ENCODE results near the gene NT5C.
"Not testable (repeated sequence)": the region's sequence is repeated elsewhere in the genome, so short reads cannot be mapped to it uniquely, and the experiment has no call there.

The NT5C gene

DNA sequence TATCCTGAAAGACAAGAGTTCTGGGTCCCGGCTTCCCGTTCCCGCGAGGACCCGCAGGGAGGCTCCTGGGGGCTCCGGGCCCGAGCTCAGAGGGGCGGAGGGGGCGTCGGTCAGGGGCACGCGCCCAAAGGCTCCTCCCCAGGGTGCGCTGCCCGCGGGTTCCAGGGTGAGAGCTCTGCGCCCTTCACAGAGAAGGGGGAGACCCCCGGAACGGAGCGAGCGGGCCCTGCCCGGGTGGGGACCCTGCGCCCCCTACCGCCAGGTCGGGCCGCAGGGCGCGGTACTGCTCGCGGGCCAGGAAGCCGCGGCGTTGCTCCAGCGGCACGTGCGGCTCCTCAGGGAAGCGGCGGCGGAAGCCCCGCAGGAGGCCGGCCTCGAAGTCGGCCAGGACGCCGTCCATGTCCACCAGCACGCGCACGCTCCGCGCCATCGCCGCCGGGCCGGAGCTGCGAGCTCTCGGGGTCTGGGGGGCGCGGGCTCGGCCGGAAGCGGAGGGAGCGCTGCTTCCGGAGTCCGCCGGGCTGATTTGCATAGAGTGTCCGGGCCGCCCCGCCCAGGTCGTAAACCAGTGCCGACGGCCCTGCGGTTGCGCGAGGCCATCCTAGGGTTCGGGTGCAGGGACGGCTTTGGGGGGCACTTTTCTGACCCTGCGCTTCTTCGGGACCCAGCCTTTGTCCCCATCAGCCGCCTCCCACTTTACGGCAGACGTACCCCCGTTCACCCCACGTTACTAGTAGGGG is at the start of gene NT5C:
NT5C (minus strand) TSS at position 465 of the 740 bp plus-strand sequence; CDS start at position 430, 35 bp downstream.
- peak in 1 of 2 donors; percentile 49 for DNase-seq (ENCODE audit: low read depth in 2 of 2)

- no peak for DNase-seq (ENCODE audit: low read depth in 2 of 2)
Observed at GRCh38 chr17:75181110-75181509, 49.6 kb upstream of the NT5C start.

GRCh38 chr17:75178453-75178852 is 46.9 kb upstream of the NT5C start:
- DNase-seq (ENCODE audit: low read depth in 2 of 2), result no peak

DNA sequence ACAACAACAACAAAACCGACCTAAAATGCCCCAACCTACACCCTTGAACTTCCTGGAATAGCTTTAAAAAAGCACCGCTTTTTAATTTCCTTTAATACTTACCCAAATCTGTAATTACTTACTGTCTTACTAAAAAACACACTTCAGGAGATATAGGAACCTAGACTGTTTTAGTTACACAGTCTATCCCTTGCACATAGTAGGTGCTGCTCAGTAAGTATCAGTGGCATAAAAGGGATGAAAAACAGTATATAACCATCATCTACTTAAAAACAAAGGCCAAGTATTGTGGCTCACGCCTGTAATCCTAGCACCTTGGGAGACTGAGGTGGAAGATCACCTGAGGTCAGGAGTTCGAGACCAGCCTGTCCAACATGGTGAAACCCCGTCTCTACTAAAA is 45.1 kb upstream of the NT5C start:
- DNase-seq (ENCODE audit: low read depth in 2 of 2), result no peak

GRCh38 chr17:75174996-75175395 is 43.5 kb upstream of the NT5C start:
- DNase-seq (ENCODE audit: low read depth in 2 of 2), result no peak

DNA sequence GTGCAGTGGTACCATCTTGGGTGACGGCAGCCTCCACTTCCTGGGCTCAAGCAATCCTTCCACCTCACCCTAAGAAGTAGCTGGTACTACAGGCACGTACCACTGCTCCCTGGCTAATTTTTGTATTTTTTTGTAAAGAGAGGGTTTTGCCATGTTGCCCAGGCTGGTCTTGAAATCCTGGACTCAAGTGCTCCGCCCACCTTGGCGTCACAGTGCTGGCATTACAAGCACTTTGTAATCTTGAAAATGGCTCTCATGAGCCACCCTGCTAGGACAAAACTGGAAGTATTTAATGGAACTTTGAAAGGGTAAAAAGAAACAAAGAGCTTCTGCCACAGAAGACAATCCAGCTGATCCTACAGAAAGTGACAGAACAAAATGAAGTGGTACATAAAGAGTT is 42.0 kb upstream of the NT5C start:
- DNase-seq (ENCODE audit: low read depth in 2 of 2), result no peak

- DNase-seq (ENCODE audit: low read depth in 2 of 2), result no peak
Observed at GRCh38 chr17:75168998-75169397, 37.5 kb upstream of the NT5C start.

DNA sequence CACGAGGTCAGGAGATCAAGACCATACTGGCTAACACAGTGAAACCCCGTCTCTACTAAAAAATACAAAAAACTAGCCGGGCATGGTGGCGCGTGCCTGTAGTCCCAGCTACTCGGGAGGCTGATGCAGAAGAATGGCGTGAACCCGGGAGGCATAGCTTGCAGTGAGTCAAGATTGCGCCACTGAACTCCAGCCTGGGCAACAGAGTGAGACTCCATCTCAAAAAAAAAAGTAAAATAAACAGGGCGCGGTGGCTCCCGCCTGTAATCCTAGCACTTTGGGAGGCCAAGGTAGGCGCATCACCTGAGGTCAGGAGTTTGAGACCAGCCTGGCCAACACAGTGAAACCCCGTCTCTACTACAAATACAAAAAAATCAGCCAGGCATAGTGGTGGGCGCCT is 33.1 kb upstream of the NT5C start:
- DNase-seq (ENCODE audit: low read depth in 2 of 2), result not testable (repeated sequence)

DNA sequence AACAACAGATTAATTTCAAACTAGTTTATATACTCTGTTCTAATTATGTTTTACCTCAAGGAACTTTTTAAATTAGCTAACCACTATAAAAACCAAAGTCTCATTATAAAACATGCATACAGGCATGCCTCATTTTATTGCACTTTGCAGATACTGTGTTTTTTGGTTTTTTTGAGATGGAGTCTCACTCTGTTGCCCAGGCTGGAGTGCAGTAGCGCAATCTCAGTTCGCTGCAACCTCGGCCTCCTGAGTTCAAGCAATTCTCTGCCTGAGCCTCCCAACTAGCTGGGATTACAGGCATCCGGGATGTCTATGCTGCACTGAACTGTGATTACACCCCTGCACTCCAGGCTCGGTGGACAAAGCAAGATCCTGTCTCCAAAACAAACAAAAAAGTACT is 31.5 kb upstream of the NT5C start:
- DNase-seq (ENCODE audit: low read depth in 2 of 2), result no peak

DNA sequence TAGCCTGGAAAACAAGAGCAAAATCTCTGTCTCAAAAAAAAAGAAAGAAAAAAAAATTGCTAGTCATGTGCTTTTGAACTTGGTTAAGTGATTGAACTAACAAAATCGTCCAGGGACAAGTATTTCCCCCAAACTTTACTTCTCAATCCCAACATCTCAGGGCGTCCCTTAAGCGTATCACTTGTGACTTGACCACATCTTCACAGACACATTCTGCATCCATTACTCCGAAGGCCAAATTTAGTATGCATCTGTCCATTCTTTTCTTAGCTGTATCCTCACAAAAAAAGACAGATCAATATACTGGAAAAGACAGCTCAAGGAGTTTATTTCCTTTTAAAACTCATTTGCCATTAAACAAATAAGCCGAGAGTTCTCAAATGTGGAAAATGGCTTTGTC is 28.7 kb upstream of the NT5C start:
- no peak for DNase-seq (ENCODE audit: low read depth in 2 of 2)

- no peak for DNase-seq (ENCODE audit: low read depth in 2 of 2)
Observed at GRCh38 chr17:75159196-75160031, 27.9 kb upstream of the NT5C start.

GRCh38 chr17:75158480-75158879 is 26.9 kb upstream of the NT5C start:
- not testable (repeated sequence) for DNase-seq (ENCODE audit: low read depth in 2 of 2)

DNA sequence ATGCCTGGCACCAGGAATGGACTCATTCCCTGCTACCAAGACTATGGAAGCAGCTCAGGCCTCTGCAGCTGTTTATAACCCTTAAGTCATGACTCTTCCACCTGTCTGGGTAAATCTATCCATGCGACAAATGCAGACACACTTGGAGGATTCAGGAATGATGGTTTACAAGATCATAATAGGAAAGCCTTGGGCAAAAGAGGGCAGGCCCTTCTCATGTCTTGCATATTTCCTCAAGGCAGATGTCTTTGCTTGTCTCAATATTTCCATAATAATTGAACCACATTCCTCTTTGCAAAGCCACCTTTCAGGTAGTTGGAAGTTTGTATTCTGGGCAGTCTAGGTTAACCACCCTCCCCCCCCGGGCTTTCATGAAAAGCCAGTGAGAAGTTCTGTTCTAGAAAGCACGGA is 23.7 kb upstream of the NT5C start:
- DNase-seq (ENCODE audit: low read depth in 2 of 2), result no peak

- DNase-seq (ENCODE audit: low read depth in 2 of 2), result peak; percentile 92 to 96
Observed at GRCh38 chr17:75154195-75155106, 22.9 kb upstream of the NT5C start, which contains the start of gene JPT1. TSS of gene JPT1 (minus strand) at chr17:75154512. CDS start at chr17:75154397, 115 bp downstream.

GRCh38 chr17:75153780-75154194 is 22.2 kb upstream of the NT5C start:
- peak in 1 of 2 donors; percentile 4 for DNase-seq (ENCODE audit: low read depth in 2 of 2)

DNA sequence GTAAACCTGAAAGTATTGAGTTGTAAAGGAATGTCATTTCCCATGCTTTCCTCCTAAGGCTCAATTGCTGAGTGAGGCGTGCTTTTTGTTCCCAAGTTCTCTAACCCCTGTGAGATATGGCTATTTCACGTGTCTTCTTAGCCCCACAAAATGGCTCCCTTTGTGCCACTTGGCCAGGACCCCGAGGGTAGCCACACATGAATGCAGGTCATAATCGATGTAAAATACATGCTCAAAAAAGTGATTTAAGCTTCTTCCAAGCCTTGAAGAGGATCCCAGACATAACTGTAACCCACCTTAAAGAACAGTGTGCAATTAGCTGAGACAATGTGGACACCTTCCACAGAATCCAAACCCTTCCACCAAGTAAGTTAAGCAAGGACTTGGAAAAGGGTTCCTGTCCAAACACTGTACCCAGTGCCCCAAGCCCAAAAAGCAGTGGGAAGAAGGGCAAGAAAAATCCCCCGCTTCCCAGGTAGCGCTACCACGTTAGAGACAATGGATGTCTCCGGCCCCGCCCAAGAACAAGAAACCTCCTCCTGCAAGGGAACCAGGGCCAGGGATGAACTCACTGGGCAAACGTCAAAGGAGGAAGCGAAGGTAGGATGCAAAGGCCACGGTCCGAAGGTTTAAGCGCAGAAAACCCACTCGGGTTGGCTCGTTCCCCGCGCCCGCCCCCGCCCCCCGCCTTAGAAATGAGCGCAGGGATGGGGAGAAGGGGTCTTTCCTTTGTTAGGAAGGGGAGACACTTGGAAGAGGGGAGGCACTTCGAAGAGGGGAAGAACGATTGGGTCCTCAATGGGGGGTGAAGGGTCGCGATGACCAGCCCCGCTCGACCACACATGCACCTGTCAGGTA is 21.6 kb upstream of the NT5C start:
- no peak for DNase-seq (ENCODE audit: low read depth in 2 of 2)

GRCh38 chr17:75152523-75152921 is 21.0 kb upstream of the NT5C start:
- DNase-seq (ENCODE audit: low read depth in 2 of 2), result no peak

GRCh38 chr17:75151930-75152329 is 20.4 kb upstream of the NT5C start:
- DNase-seq (ENCODE audit: low read depth in 2 of 2), result no peak

DNA sequence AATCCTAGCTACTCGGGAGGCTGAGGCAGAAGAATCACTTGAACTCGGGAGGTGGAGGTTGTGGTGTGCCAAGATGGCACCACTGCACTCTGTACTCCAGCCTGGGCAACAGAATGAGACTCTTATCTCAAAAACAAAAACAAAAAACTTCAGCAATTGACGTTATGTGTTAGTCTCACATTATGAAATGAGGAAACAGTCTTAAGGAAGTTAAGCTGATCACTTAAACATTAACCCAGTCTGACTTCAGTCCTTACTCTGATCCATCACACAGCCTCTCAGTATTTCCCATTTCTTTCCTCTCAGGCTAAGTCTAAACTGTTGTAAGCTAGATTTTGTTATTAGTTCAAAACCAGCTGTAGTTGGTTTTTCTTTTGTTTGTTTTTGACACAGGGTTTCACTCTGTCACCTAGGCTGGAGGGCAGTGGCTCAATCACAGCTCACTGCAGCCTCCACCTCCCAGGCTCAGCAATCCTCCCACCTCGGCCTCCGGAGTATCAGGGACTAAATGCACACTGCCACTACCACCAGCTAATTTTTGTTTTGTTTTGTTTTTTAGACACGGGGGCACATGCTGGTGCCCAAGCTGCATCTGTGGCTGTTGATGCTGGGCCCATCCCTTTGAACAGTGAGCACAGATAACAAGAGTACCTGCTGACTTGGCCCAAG is 16.5 kb upstream of the NT5C start:
- DNase-seq (ENCODE audit: low read depth in 2 of 2), result no peak

GRCh38 chr17:75146592-75146991 is 15.1 kb upstream of the NT5C start:
- no peak for DNase-seq (ENCODE audit: low read depth in 2 of 2)

All from stimulated activated CD4-positive, alpha-beta T cell treated with anti-CD3 and anti-CD28 coated beads, Interleukin-1b, Interleukin-23, amount 100 ng/mL, for 1 hour (primary cell).